HG02571 (cell line): ENCODE data around the gene ADAMTS14.

Source experiments
- ATAC-seq: cut with Tn5 transposase; IDR thresholded peaks from one replicate; pipeline ENCODE4 v1.9.1; 2021; ENCODE audit warnings: mild to moderate bottlenecking, moderate library complexity; ENCODE audit not compliant: unreplicated experiment

ADAMTS14 gene

GRCh38 chr10:70674560-70675495 is 2.5 kb downstream of the ADAMTS14 start:
- ATAC-seq = no peak

DNA sequence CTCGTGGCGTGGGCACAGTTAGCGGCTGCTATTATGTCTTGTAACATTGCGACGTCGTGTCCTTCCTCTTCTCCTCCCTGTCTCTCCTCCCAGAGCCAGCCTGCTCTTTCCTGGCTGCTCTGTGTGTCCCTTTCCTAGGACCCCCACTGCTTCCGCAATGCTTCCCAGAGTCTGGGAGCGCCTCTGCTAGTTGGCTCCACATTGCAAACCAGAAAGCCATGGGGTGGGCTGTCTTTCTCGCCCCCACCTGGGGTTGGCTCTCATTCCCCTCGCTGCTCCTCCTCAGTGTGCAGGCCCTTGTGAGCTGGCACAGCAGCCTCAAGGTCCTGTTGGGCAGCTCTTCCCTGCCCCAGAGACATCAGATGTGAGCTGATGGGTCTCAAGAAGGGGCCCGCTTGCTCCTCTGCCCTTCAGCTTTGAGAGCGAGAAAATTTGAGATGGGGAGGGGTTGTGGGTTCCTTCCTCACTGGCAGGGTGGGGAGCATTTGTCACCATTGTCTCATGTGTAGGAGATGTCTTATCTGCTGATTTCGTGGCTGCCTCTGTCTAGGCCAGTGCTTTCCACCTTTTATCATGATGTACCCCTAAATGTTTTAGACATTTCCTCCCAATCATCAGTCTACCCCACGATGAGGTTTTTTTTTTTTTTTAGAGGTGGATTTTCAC is 3.3 kb downstream of the ADAMTS14 start:
- no peak for ATAC-seq

- ATAC-seq = no peak
These were observed 4.2 kb downstream of the ADAMTS14 start for GRCh38 chr10:70676511-70676910.

- no peak for ATAC-seq
These were observed 4.7 kb downstream of the ADAMTS14 start for GRCh38 chr10:70677016-70677415.

DNA sequence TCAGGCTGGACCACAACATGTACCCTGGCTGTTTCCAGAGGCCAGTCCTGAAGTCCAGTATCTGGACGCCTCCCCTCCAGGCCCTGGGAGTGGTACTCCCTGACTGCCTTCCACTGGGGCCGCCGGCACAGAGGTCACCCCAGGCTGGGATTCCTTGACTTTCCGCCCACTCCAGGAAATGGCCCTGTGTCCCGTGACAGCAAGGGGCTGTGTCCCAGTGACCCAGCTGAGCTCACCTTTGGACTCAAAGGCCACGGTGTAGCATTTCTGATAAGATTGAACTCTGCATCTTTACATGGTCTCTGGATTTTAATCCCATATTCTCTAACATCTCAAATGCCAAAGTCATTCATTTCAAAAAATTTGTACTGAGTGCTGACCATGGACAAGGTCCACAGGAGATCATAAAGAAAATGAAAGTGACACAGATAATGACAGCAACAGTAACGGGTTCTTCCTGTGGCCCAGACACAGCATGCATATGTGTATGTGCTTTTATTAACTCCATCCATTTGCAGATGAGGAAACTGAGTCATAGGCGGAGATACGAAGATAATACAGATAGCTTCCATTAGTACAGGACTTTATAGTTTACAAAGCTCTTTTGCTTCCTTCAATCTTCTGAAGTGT is 5.4 kb downstream of the ADAMTS14 start:
- ATAC-seq = no peak

DNA sequence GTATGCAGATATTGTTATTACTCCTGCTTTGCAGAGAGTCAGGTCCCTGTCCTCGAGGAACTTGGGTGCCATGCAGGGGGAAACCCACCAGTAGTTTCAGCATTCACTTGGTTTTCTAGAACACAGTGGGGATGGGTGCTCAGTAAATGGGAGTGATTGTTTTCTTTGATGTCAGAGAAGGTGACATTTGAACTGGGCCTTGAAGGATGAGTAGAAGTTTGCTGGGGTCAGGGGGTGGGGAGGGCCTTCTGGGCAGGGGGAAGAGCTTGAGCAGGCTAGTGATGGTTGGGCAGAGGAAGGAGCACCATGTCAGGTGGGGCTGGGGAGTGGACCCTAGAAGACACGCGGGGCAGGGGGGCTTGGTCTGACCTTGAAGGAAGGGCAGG is 5.9 kb downstream of the ADAMTS14 start:
- ATAC-seq = no peak

DNA sequence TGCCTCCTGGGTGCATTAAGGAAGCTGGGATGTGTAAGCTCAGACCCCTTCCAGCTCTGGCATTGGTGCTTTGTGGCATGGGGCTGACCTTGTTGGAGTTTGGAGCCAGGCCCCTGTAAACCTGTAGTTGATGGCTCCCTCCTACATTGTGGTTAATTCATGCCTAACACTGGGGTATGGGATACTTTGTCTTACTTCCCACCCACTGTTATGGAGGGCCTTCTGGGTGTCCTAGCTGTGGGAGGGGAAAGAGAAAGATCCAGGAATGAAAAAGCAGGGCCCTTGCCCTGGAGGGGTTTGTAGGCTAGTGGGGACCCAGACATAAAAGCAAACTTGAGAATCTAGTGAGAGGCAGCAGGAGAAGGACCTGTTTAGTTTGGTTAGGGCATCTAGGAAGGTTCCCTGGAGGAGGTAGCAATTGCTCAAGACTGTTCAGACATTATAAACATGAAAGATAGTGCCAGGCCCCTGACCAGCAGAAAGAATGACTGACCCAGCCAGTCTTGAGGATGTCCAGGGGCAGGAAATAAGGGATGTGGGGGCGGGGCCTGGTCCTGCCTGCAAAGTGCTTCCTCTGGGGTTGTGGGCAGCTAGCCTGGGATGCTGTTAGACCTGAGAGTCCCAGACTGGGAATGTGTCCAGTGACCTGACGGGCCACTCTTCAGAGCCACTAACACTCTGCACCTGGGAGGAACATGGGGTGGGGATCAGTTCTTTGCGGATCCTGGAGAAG is 6.6 kb downstream of the ADAMTS14 start:
- no peak for ATAC-seq

GRCh38 chr10:70679498-70679897 is 7.2 kb downstream of the ADAMTS14 start:
- ATAC-seq = no peak

GRCh38 chr10:70680899-70681730 is 8.8 kb downstream of the ADAMTS14 start:
- no peak for ATAC-seq

DNA sequence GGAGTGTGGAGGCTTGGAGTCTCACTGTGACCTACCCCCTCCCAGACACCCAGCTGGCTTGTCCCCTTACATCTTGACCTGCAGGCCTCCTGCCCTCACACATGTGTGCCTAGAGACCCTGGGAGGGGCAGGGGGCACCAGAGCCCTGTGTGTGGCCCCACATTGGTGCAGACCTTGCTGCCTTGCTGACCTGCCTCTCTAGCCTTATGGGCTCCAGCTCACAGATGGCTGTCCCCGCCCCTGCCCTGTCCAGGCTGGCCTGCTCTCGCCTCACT is 9.4 kb downstream of the ADAMTS14 start:
- no peak for ATAC-seq

DNA sequence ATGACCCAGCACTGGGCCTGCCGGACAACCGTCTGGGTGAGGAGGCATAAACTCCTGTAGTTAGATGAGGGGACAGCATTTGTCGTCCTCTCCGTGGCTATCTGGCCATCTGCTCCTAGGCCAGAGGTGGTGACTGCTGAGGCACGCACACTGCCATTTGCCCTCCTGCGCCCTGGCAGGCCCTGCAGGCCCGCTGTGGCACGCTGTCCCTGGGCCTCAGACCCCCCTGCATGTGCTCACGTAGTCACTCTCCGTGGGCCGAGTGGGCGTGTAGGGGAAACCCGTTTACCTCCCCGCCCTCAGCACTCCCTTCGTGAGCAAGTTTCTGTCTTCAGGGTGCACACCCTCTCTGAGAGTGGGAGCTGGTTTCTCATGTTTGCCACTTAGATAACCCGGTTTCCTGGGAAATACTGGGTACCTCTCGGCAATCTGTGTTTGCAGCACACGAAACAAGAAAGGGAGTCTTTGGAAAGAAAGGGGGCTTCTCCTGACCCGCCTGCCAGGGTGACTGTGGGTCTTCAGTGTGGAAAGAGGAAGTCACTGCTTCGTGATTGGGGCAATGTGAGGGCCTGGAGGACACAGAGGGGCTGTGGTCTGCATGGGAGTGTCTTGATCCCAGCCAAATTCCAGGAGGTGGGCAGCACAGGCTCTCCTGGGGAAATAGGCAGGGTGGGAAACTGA is 10.8 kb downstream of the ADAMTS14 start:
- no peak for ATAC-seq

- ATAC-seq = no peak
These were observed 11.3 kb downstream of the ADAMTS14 start for GRCh38 chr10:70683601-70683934.

DNA sequence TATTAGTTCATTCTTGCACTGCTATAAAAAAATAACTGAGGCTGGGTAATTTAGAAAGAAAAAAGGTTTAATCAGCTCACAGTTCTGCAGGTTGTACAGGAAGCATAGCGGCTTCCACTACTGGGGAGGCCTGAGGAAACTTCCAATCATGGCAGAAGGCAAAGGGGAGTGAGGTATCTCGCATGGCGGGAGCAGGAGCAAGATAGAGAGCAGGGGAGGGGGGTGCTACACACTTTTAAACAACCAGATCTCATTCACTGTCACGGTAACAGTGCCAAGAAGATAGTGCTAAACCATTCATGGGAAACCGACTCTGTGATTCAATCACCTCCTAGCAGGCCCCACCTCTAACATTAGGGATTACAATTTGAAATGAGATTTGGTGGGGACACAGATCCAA is 11.6 kb downstream of the ADAMTS14 start:
- ATAC-seq = no peak

DNA sequence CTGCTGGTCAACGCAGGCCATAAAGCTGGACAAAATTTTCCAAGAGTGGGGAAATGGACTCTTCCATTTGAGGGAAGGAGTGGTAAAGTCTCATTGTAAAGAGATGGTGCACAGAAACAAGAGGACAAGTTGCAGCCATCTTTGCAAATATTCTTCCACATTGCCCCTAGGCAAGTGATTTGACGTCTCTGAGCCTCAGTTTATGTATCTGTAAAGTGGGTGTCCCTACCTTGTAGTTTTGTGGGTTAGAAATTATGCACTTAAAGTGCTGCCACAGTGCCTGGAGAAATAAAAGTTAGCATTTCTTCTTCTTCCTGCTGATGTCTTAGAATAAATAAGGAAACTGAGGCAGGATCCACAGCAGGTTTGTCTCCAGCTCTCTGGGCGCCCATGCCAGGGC is 12.1 kb downstream of the ADAMTS14 start:
- no peak for ATAC-seq

- ATAC-seq = no peak
These were observed 12.6 kb downstream of the ADAMTS14 start for GRCh38 chr10:70684839-70685454.

GRCh38 chr10:70685455-70685911 is 13.2 kb downstream of the ADAMTS14 start:
- no peak for ATAC-seq

GRCh38 chr10:70688828-70689227 is 16.5 kb downstream of the ADAMTS14 start:
- no peak for ATAC-seq

DNA sequence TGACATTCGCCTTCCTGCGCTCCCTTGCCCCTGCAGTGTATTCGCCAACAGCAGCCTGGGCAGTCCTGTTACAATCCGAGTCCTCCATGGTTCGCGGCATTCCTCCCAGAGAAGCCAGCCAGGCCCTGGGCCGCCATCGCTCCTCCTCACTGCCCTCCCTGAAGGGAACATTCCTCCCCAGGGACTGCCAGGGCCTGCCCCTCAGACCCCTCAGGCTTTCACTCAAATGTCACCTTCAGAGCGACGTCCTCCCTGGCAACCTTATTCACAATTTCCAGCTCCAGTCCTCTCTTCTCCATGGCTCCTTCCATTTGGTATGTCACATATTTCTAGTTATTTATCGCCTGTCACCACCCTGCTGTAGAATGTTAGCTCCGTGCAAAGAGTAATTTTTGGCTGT is 17.4 kb downstream of the ADAMTS14 start:
- ATAC-seq = no peak

DNA sequence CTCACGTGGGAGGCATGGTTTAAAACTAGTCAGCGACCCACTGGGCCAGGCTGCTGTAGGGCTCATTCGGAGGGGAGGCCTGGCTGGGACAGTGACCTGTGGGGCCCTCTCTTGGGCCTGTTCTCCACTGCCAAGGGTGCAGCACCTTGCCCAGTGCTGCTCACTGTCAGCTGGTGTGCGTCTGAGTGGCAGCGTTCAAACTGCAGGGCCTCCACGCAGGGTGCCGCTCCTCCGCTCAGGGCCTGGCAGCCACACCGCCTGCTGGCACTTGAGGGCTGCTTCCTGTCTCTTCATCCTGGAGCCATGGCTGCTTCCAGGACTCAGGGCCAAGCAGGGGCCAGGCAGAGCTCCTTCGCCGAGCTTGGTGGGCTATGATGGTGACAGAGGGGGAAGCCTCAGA is 18.3 kb downstream of the ADAMTS14 start:
- no peak for ATAC-seq

DNA sequence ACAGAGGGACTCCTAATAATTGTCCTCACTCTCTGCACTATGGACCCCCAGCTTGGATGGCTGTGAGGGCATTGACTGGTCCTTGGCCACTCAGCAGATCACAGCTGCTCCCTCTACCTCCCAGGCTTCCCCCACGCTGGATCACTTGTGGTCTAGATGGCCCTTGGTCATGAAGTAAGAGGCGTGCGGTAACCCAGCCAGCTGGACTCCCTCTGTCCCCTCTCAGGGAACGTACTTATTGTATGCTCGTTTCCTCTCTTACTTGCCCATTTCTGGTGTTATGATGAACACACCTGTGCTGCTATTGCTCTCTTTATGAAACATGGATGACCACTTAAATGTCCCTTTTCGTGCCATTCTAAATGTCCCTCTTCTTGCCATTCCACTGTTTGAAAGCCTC is 19.3 kb downstream of the ADAMTS14 start:
- no peak for ATAC-seq
